ENCODE results near the gene IFITM1.
A peak's percentile ranks its signal among the peaks of the same experiment; 100 is the strongest.

Gene IFITM1

GRCh38 chr11:289398-289711 is 24.5 kb upstream of the IFITM1 start:
- TF ChIP-seq CTCF (IDR thresholded peaks at IDR 0.05; ENCODE audit: unreplicated experiment in 3 of 3) = no peak
- no peak overlapping the region for H3K27ac Mint-ChIP-seq
- H3K4me3 Mint-ChIP-seq = peak overlapping the region; percentile 80 to 83 (median 82)
- H3K9me3 Mint-ChIP-seq = no peaks in the 10 kb centered on the region
- H3K4me1 Mint-ChIP-seq = peaks cover 5% of the 10 kb centered on the region
- H3K27me3 Mint-ChIP-seq (ENCODE audit: low read depth) = peaks cover 5% of the 10 kb centered on the region
- no peaks in the 10 kb centered on the region for H3K36me3 Mint-ChIP-seq (ENCODE audit: low read depth)

- Mint-ChIP-seq H3K27me3 (ENCODE audit: low read depth) (peaks cover 5% of the 10 kb centered on the region), H3K4me1 (peaks cover 5% of the 10 kb centered on the region), H3K27ac (peak overlapping the region in 1 of 3 experiments; percentile 53), H3K4me3 (peak overlapping the region; percentile 80 to 83 (median 82)), H3K9me3 (no peaks in the 10 kb centered on the region), H3K36me3 (ENCODE audit: low read depth) (no peaks in the 10 kb centered on the region)
- TF ChIP-seq CTCF (IDR thresholded peaks at IDR 0.05; ENCODE audit: unreplicated experiment in 3 of 3) = no peak
Observed at GRCh38 chr11:289712-290620, 23.9 kb upstream of the IFITM1 start.

- Mint-ChIP-seq H3K27me3 (ENCODE audit: low read depth) (peaks cover 5% of the 10 kb centered on the region), H3K9me3 (no peaks in the 10 kb centered on the region), H3K27ac (no peak overlapping the region), H3K36me3 (ENCODE audit: low read depth) (no peaks in the 10 kb centered on the region), H3K4me3 (peak overlapping the region; percentile 63 to 82 (median 80)), H3K4me1 (peaks cover 5% of the 10 kb centered on the region)
- no peak for TF ChIP-seq CTCF (IDR thresholded peaks at IDR 0.05; ENCODE audit: unreplicated experiment in 3 of 3)
Observed at GRCh38 chr11:290621-291231, 23.1 kb upstream of the IFITM1 start.

- H3K4me1 Mint-ChIP-seq = peaks cover 5% of the 10 kb centered on the region
- H3K4me3 Mint-ChIP-seq = peak overlapping the region; percentile 7 to 67 (median 63)
- no peak for TF ChIP-seq CTCF (IDR thresholded peaks at IDR 0.05; ENCODE audit: unreplicated experiment in 3 of 3)
- H3K36me3 Mint-ChIP-seq (ENCODE audit: low read depth) = no peaks in the 10 kb centered on the region
- no peak overlapping the region for H3K27ac Mint-ChIP-seq
- H3K27me3 Mint-ChIP-seq (ENCODE audit: low read depth) = peaks cover 5% of the 10 kb centered on the region
- no peaks in the 10 kb centered on the region for H3K9me3 Mint-ChIP-seq
Observed at GRCh38 chr11:291281-292210, 22.3 kb upstream of the IFITM1 start.

GRCh38 chr11:292211-293121 is 21.4 kb upstream of the IFITM1 start:
- Mint-ChIP-seq H3K9me3 (no peaks in the 10 kb centered on the region), H3K27ac (no peak overlapping the region), H3K27me3 (ENCODE audit: low read depth) (no peaks in the 10 kb centered on the region), H3K4me3 (no peak overlapping the region), H3K4me1 (no peaks in the 10 kb centered on the region), H3K36me3 (ENCODE audit: low read depth) (no peaks in the 10 kb centered on the region)
- no peak for TF ChIP-seq CTCF (IDR thresholded peaks at IDR 0.05; ENCODE audit: unreplicated experiment in 3 of 3)

Data from nephron (organoid).